Activated naive CD4-positive, alpha-beta T cell treated with anti-CD3 and anti-CD28 coated beads, Interleukin-2, amount 50 U/mL, for 72 hours (primary cell): ENCODE data around the gene SSUH2. TPM values are rescaled to one million over a fixed set of nuclear protein-coding genes. Genes with fewer than 3 reads are reported as not detected.
A peak's percentile ranks its signal among the peaks of the same experiment; 100 is the strongest.
"Not testable (repeated sequence)": the region's sequence is repeated elsewhere in the genome, so short reads cannot be mapped to it uniquely, and the experiment has no call there.

ENCODE experiments used
- ATAC-seq, 2 donors: fragments of 150-1000 bp; cut with Tn5 transposase; 2 replicates each; pipeline ENCODE4 v1.10.0; 2021; ENCODE audit warnings: mild to moderate bottlenecking in 2 of 2, moderate library complexity in 2 of 2
- DNase-seq, 2 donors: peaks; one replicate each; pipeline ENCODE4 v3.0.0; 2021 to 2022; ENCODE audit warnings: low spot score in 2 of 2
- H3K27ac Mint-ChIP-seq, 2 donors: one replicate each; pipeline ENCODE4 v1.8.0; 2022; ENCODE audit warnings: mild to moderate bottlenecking in 2 of 2, mixed read lengths in 2 of 2
- H3K36me3 Mint-ChIP-seq, 2 donors: one replicate each; pipeline ENCODE4 v1.8.0; 2022; ENCODE audit warnings: mixed read lengths in 2 of 2
- H3K9me3 Mint-ChIP-seq, 2 donors: one replicate each; pipeline ENCODE4 v1.8.0; 2022; ENCODE audit warnings: mixed read lengths in 2 of 2
- total RNA-seq, 2 donors: library from RNA; stranded (reverse); gene quantifications; one replicate each; pipeline ENCODE4 v1.2.3, GENCODE V29; 2022

Gene SSUH2, protein sequence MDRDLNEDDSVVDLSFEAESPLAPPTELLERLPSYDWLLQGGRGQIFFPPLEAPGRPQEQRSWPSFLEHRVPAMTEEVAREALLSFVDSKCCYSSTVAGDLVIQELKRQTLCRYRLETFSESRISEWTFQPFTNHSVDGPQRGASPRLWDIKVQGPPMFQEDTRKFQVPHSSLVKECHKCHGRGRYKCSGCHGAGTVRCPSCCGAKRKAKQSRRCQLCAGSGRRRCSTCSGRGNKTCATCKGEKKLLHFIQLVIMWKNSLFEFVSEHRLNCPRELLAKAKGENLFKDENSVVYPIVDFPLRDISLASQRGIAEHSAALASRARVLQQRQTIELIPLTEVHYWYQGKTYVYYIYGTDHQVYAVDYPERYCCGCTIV
- under 1 TPM in 1 of 2 donors, not detected in 1; 0.23 TPM for total RNA-seq

DNA sequence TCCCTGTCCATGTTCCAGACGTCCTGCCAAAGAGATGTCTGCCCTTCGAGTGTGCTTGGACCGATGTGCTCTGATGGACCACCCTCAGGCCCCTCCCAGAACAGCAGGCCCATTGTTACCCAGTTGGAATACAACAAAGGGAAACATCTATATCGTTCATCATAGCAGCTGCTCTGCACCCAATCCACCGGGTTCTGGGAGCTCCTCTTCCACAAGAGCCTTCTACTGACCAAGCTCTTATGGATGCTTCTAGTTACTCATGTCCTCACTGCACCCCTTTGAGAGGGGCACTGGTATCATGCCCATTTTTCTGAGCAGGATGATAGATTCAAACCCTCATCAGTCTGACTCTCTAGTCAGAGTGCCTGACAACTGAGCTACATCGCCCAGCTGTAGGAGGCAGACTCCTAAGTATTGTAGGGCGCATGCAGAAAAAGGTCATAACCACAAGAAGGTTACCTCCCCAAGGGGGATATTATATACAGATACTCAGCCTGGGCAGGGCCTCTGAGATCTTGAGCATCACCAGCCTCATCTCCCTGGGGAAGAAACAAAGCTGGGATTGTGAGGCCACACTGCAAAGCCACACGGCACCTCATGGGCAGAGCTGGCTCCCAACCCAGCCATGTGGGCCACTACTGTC lies at the start of gene SSUH2:
Gene SSUH2, minus strand, starts transcription at position 51 of the 643 bp plus-strand sequence. Its CDS starts 40 bp downstream, at position 11.
- no peaks in the 10 kb centered on the region for H3K9me3 Mint-ChIP-seq
- DNase-seq: no peak
- ATAC-seq: no peak
- H3K27ac Mint-ChIP-seq: no peak within 1 kb of the TSS
- H3K36me3 Mint-ChIP-seq: no peaks in the 10 kb centered on the region

DNA sequence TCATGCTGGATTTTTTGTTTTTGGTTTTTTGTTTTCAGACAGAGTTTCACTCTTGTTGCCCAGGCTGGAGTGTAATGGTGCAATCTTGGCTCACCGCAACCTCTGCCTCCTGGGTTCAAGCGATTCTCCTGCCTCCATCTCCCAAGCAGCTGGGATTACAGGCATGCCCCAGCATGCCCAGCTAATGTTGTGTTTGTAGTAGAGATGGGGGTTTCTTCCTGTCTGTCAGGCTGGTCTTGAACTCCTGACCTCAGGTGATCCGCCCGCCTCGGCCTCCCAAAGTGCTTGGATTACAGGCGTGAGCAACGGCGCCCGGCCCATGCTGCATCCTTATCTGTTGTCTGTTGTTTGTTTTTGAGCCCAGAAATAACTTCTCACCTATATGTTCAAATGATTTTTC lies 46.7 kb upstream of the SSUH2 start:
- H3K9me3 Mint-ChIP-seq, ATAC-seq, DNase-seq, H3K36me3 Mint-ChIP-seq, H3K27ac Mint-ChIP-seq: not testable (repeated sequence)

DNA sequence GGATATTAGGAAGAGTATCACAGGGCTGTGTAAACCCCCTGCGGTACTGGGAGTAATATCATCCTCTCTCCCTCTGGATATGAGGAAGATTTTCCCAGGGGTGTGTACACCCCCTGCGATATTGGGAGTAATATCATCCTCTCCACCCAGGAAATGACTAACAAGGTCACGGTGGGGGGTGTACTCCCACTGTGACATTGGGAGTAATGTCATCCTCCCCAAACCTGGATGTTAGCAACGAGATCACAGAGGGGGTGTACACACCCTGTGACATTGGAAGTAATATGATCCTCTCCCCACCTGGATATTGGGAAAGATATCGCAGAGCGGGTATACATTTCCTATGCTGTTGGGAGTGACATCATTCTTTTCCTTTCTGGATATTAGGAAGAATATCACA lies 40.4 kb upstream of the SSUH2 start:
- H3K9me3 Mint-ChIP-seq, H3K36me3 Mint-ChIP-seq, H3K27ac Mint-ChIP-seq, DNase-seq, ATAC-seq: not testable (repeated sequence)

DNA sequence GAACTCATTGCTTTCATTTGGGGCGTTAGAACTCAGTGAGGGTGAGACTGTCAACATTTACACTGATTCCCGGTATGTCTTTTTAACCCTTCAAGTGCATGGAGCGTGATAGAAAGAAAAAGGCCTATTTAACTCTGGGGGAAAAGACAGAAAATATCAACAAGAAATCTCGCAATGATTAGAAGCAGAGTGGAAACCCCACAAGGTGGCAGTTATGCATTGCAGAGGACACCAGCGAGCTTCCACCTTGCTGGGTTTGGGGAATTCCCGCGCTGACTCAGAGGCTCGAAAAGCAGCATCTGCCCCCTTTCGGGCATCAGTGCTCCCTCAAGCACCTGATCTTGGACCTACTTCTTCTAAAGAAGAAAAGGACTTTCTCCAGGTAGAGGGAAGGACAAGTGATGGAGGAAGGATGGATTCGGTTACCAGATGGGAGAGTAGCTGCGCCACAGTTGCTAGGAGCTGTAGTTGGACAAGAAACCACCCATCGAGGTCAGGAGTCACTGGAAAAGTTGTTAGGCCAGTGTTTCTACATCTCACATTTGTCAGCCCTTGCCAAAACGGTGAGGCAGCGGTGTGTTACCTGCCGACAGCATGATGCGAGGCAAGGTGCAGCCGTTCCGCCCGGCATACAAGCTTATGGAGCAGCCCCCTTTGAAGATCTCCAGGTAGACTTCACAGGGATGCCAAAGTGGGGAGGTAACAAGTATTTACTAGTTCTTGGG lies 38.4 kb upstream of the SSUH2 start:
- H3K9me3 Mint-ChIP-seq, ATAC-seq, DNase-seq, H3K36me3 Mint-ChIP-seq, H3K27ac Mint-ChIP-seq: not testable (repeated sequence)

DNA sequence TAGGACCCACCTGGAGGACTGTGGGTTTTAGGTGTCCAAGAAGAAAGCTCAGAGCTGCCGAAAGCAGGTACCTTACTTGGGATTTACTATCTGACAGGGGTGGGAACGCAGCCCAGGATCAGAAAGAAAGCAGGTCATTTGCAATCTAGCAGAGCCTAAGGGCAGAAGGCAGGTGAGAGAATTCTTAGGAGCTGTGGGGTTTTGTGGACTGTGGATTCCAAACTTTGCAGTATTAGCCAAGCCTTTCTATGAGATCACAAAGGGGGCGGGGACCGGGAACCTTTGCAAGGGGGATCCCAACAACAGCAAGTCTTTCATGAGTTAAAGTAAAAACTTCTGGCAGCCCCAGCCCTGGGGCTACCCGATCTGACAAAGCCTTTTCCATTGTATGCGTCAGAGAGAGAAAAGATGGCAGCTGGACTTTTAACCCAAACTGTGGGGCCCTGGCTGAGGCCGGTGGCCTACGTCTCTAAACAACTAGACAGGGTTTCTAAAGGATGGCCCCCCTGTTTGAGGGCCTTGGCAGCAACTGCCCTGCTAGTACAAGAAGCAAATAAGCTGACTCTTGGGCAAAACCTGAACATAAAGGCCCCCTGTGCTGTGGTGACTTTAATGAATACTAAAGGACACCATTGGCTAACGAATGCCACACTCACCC lies 37.4 kb upstream of the SSUH2 start:
- not testable (repeated sequence) for H3K36me3 Mint-ChIP-seq, H3K27ac Mint-ChIP-seq, DNase-seq, ATAC-seq, H3K9me3 Mint-ChIP-seq

DNA sequence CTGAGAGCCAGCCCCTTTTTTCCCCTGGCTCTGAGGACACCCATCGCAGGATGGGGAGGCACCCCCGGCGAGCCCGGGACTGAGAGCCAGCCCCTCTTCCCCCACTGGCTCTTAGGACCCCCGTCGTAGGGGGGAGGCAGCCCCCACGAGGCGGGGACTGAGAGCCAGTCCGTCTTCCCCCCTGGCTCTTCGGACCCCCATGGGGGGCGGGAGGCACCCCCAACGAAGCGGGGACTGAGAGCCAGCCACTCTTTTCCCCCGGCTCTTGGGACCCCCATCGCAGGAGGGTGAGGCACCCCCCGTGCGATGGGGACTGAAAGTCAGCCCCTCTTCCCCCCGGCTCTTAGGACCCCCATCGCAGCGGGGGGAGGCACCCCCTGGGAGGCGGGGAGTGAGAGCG lies 36.8 kb upstream of the SSUH2 start:
- no peaks in the 10 kb centered on the region for H3K9me3 Mint-ChIP-seq
- no peak for DNase-seq
- no peak overlapping the region for H3K27ac Mint-ChIP-seq
- ATAC-seq: no peak
- H3K36me3 Mint-ChIP-seq: no peaks in the 10 kb centered on the region

DNA sequence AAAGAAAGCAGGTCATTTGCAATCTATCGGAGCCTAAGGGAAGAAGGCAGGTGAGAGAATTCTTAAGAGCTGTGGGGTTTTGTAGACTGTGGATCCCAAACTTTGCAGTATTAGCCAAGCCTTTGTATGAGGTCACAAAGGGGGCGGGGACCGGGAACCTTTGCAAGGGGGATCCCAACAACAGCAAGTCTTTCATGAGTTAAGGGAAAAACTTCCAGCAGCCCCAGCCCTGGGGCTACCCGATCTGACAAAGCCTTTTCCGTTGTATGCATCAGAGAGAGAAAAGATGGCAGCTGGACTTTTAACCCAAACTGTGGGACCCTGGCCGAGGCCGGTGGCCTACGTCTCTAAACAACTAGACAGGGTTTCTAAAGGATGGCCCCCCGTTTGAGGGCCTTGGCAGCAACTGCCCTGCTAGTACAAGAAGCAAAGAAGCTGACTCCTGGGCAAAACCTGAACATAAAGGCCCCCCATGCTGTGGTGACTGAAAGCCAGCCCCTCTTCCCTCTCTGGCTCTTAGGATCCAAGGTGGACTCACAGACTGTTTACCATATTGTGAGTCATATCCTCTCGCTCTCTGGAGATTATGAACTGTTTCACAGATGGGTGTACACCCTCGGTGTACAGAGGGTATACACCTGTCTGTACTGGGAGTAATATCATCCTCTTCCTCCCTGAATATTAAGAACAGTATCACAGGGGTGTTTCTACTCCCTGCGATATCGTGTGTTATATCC lies 35.4 kb upstream of the SSUH2 start:
- not testable (repeated sequence) for H3K9me3 Mint-ChIP-seq, H3K36me3 Mint-ChIP-seq, ATAC-seq, DNase-seq, H3K27ac Mint-ChIP-seq

DNA sequence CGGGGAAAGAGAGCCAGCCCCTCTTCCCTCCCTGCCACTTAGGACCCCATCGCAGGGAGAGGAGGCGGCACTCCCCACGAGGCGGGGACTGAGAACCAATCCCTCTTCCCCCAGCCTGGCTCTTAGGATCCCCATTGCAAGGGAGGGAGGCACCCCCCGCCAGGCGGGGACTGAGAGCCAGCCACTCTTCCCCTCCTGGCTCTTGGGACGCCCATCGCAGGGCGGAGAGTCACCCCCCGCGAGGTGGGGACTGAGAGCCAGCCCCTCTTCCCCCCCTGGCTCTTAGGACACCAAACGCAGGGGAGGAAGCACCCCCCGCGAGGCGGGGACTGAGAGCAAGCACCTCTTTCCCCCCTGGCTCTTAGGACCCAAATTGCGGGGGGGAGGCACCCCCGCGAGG lies 34.2 kb upstream of the SSUH2 start:
- no peak overlapping the region for H3K27ac Mint-ChIP-seq
- no peak for DNase-seq

DNA sequence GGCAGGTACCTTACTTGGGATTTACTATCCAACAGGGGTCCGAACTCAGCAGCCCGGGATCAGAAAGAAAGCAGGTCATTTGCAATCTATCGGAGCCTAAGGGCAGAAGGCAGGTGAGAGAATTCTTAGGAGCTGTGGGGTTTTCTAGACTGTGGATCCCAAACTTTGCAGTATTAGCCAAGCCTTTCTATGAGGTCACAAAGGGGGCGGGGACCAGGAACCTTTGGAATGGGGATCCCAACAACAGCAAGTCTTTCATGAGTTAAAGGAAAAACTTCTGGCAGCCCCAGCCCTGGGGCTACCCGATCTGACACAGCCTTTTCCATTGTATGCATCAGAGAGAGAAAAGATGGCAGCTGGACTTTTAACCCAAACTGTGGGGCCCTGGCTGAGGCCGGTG lies 32.7 kb upstream of the SSUH2 start:
- H3K9me3 Mint-ChIP-seq, H3K36me3 Mint-ChIP-seq, ATAC-seq, H3K27ac Mint-ChIP-seq, DNase-seq: not testable (repeated sequence)

More for the DNA sequence above, 34.2 kb upstream of the SSUH2 start:
- ATAC-seq: no peak
- Mint-ChIP-seq H3K9me3 (no peaks in the 10 kb centered on the region), H3K36me3 (no peaks in the 10 kb centered on the region)

DNA sequence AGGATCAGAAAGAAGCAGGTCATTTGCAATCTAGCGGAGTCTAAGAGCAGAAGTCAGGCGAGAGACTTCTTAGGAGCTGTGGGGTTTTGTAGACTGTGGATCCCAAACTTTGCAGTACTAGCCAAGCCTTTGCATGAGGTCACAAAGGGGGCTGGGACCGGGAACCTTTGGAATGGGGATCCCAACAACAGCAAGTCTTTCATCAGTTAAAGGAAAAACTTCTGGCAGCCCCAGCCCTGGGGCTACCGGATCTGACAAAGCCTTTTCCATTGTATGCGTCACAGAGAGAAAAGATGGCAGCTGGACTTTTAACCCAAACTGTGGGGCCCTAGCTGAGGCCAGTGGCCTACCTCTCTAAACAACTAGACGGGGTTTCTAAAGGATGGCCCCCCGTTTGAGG lies 31.0 kb upstream of the SSUH2 start:
- not testable (repeated sequence) for DNase-seq, H3K27ac Mint-ChIP-seq, H3K36me3 Mint-ChIP-seq, ATAC-seq, H3K9me3 Mint-ChIP-seq

DNA sequence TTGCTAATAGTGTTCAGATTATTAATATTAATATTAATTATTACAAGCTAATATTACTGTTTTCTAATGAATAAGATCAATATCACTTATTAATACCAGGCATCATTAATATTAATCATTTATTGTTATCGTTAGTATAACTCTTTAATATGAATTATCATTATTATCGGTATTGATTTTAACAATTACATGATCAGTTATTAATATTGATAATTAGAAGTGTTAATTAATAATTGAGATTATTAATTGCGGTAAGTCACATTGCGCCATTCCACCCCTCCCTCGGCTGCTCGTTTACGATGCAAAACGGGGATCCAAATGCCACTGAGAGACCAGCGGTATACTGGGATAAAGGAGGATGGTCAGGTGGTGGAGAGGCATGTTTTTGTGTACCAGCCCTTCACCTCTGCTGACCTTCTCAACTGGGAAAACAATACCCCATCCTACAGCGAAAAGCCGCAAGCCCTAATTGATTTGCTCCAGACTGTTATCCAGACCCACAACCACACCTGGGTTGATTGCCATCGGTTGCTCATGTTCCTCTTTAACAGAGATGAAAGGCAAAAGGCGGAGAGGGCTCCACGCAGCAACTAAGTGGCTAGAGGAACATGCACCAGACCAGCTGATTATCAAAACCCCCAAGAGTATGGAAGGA lies 28.6 kb upstream of the SSUH2 start:
- Mint-ChIP-seq H3K27ac (no peak overlapping the region), H3K36me3 (no peaks in the 10 kb centered on the region)
- no peak for DNase-seq

DNA sequence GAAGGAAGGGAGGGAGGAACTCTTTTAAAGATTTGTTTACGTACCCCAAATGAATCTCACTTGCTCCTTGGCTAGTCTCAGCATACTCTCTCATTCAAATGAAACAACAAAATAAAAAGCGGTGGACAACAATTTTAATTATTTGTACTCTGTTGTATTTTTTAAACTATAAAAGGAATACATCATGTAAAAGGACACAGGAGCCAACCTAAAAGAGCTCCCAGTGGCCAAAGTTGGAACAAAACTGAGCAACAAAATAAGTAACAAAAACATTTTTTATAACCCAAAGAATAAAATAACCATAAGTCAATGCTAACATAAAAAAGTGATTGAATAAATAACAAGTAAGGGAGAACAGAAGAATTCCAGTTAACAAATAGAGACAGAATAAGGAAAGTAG lies 24.4 kb upstream of the SSUH2 start:
- Mint-ChIP-seq H3K36me3 (no peaks in the 10 kb centered on the region), H3K9me3 (peaks cover 0 to 8% of the 10 kb centered on the region in 2 donors), H3K27ac (no peak overlapping the region)
- ATAC-seq (no peak), DNase-seq (no peak)

More for the DNA sequence above, 28.6 kb upstream of the SSUH2 start:
- no peak for ATAC-seq
- peaks cover 0 to 8% of the 10 kb centered on the region in 2 donors for H3K9me3 Mint-ChIP-seq

DNA sequence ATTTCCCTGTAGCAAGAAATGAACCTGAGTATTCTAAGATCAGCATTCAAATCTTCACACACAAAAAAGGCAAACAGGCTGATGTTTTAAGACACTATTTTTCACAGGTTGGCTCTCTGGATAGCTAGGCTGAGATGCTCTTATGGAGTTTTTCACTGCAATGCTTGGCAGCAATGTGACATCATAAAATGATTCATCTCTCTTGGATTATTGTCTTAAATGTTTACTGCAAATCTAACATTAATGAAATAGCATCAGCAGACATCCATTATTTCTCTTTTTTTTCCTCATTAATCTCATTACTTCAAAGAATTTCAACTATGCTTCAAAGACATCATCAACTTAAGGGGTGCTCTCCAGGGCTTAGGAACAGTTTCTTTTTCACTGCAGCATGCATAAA lies 23.6 kb upstream of the SSUH2 start:
- Mint-ChIP-seq H3K9me3 (peaks cover 0 to 8% of the 10 kb centered on the region in 2 donors), H3K36me3 (no peaks in the 10 kb centered on the region), H3K27ac (no peak overlapping the region)
- no peak for DNase-seq
- ATAC-seq: no peak

DNA sequence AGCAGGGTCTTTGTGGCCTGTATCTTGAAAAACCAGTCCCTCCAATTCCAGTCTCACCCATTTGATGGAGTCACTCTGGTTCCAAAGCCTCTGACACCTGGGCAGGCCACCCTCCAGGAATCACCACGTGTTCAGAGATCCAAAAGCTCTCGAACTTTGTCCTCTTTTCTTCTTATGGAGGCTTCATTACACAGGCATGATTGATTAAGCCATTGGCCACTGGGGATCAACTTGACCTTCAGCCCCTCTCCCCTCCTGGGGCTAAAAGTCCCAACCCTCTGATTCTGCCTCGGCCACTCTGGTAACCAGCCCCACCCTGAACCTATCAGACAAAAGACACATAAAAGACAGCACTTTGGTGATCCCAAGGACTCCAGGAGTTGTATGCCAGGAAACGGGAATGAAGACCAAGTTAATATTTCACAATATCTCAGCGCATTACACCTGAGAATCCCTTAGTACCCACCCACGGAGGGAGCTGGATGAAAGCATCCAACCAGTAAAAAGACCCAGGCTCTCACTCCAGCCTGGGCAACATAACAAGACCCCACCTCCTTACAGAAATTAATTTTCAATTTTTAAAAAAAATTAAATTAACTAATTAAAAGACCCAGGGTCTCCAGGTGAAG lies 23.0 kb upstream of the SSUH2 start:
- ATAC-seq: no peak
- Mint-ChIP-seq H3K27ac (no peak overlapping the region), H3K9me3 (peaks cover 0 to 8% of the 10 kb centered on the region in 2 donors), H3K36me3 (no peaks in the 10 kb centered on the region)
- DNase-seq: no peak

DNA sequence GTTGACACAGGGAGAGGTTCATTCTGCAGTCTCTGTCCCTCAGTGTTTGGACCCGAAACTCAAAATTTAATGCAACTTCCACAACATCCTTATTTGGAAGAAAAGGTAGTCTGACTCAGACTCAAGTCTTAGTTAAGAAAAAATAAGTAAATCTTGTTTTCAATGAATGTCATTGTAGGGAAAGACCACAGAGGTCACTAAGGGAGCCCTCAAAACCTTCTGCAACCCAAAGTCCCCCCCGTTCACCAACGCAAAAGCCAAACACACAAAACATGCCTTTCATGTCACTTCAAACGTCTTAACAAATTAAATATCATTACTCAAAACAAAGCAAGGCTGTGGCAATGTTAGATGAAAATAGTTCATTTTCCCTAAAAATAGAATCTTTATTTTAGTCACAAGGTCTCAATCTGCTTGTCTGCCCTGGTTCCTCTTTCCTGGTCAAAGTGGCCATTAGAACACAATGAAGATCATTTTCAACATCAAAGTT lies 20.9 kb upstream of the SSUH2 start:
- ATAC-seq (peak in 1 of 2 donors; percentile 24), DNase-seq (no peak)
- H3K36me3 Mint-ChIP-seq: no peaks in the 10 kb centered on the region
- H3K27ac Mint-ChIP-seq: no peak overlapping the region
- H3K9me3 Mint-ChIP-seq: no peaks in the 10 kb centered on the region
